ENCODE data around the gene BABAM2. TPM values are rescaled to one million over a fixed set of nuclear protein-coding genes. Genes with fewer than 3 reads are reported as not detected.

The BABAM2 gene
- total and polyA plus RNA-seq, 10 of the 15 experiments (the other 5 are each of a cell fraction or from before 2014, with no cell fraction given), result 30.7 to 59.9 (median 44.5) TPM

DNA sequence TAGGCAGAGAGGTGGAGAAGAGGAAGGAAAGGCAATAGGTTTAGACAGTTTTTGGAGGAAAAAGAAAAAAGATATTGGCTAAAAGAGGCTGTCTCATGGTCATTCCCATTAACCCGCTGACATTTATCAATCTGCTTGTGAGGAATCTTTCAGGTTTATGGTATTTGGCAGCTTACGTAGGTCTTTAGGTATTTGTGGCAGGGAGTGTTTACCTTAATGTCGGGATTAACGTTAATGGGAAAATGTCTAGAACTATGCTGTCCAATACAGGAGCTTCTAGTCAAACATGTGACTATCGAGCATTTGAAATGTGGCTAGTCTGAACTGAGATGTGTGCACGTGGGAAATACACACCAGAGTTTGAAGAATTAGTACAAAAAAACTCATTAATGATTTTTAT lies 144.2 kb downstream of the BABAM2 start:
- intact Hi-C loops (cut with micrococcal nuclease; ENCODE audit: unreplicated experiment), result no loop called here
- ChIA-PET RAD21 (ENCODE audit: unreplicated experiment) (no interaction called here), CTCF (no interaction called here), SMC1A (ENCODE audit: uncharacterized antibody, unreplicated experiment) (interaction anchor here (0.5 to 0.7 kb wide), 2 partner anchors 295 to 1807 kb away, joined by 3 to 5 read pairs; no protein-coding TSS in a partner anchor), POLR2A (no interaction called here)
- DNase-seq (ENCODE audit: low read depth, low spot score) (no peak), FAIRE-seq (no peak), ATAC-seq (no peak)
- no peaks in the 10 kb centered on the region for H4K20me1 ChIP-seq (ENCODE audit: control insufficient read depth, insufficient read depth)
- no peak overlapping the region for H3K9ac ChIP-seq (ENCODE audit: control insufficient read depth, insufficient read depth, low read length)
- H3K79me2 ChIP-seq (ENCODE audit: control insufficient read depth, insufficient read depth, low read length), result no peaks in the 10 kb centered on the region
- no peaks in the 10 kb centered on the region for H3K36me3 ChIP-seq (ENCODE audit: control insufficient read depth in 2 of 2, insufficient read depth in 2 of 2, low read length in 1 of 2)
- H3K4me3 ChIP-seq, result no peak overlapping the region
- in situ Hi-C loops (cut with MboI), result no loop called here
- H3K27me3 ChIP-seq (replicated peaks in 1 of 2; ENCODE audit: control insufficient read depth in 2 of 2, insufficient read depth in 2 of 2, low read length in 1 of 2), result no peaks in the 10 kb centered on the region
- H3K9me3 ChIP-seq (replicated peaks; ENCODE audit: control insufficient read depth, insufficient read depth, low read length), result no peaks in the 10 kb centered on the region
- no peak overlapping the region for H2AFZ ChIP-seq (ENCODE audit: control insufficient read depth, low read depth, low read length)
- H3K4me2 ChIP-seq (ENCODE audit: control insufficient read depth, insufficient read depth), result no peak overlapping the region
- H3K27ac ChIP-seq (ENCODE audit: control insufficient read depth, insufficient read depth), result no peak overlapping the region
- no peaks in the 10 kb centered on the region for H3K4me1 ChIP-seq (ENCODE audit: control insufficient read depth, insufficient read depth, low read length)
- no TSS peak for BruUV-seq (replicated peaks)
- 92% methylated on average over 6 of the region's 6 CpGs for WGBS (ENCODE audit: insufficient coverage, insufficient replicate concordance, low lambda C conversion rate, missing lambda C conversion rate)
- TF ChIP-seq SMAD1 (IDR thresholded peaks at IDR 0.05; ENCODE audit: low read depth, partially characterized antibody) (no peak), RBBP5 (conservative IDR thresholded peaks at IDR 0.05) (no peak), IKZF1 (conservative IDR thresholded peaks at IDR 0.05) (no peak), YY1 (IDR thresholded peaks at IDR 0.05; ENCODE audit: low read depth, low read length) (no peak), CTCF (IDR thresholded peaks at IDR 0.05 in 2 of 3, conservative IDR thresholded peaks at IDR 0.05 in 1 of 3; ENCODE audit: control insufficient read depth in 2 of 3, extremely low read depth in 1 of 3, insufficient read depth in 1 of 3, low read depth in 3 of 3, low read length in 3 of 3) (no peak), ZBED1 (IDR thresholded peaks at IDR 0.05; ENCODE audit: borderline replicate concordance) (no peak), ZSCAN29 (IDR thresholded peaks at IDR 0.05) (no peak), RB1 (IDR thresholded peaks at IDR 0.05; ENCODE audit: borderline replicate concordance) (no peak), TAF1 (IDR thresholded peaks at IDR 0.05; ENCODE audit: borderline replicate concordance, low read depth, low read length) (no peak), MLLT1 (IDR thresholded peaks at IDR 0.05) (no peak)
- TF ChIP-seq, protein P1, sequence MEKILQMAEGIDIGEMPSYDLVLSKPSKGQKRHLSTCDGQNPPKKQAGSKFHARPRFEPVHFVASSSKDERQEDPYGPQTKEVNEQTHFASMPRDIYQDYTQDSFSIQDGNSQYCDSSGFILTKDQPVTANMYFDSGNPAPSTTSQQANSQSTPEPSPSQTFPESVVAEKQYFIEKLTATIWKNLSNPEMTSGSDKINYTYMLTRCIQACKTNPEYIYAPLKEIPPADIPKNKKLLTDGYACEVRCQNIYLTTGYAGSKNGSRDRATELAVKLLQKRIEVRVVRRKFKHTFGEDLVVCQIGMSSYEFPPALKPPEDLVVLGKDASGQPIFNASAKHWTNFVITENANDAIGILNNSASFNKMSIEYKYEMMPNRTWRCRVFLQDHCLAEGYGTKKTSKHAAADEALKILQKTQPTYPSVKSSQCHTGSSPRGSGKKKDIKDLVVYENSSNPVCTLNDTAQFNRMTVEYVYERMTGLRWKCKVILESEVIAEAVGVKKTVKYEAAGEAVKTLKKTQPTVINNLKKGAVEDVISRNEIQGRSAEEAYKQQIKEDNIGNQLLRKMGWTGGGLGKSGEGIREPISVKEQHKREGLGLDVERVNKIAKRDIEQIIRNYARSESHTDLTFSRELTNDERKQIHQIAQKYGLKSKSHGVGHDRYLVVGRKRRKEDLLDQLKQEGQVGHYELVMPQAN (conservative IDR thresholded peaks at IDR 0.05), result no peak
- TF ChIP-seq, protein P2, sequence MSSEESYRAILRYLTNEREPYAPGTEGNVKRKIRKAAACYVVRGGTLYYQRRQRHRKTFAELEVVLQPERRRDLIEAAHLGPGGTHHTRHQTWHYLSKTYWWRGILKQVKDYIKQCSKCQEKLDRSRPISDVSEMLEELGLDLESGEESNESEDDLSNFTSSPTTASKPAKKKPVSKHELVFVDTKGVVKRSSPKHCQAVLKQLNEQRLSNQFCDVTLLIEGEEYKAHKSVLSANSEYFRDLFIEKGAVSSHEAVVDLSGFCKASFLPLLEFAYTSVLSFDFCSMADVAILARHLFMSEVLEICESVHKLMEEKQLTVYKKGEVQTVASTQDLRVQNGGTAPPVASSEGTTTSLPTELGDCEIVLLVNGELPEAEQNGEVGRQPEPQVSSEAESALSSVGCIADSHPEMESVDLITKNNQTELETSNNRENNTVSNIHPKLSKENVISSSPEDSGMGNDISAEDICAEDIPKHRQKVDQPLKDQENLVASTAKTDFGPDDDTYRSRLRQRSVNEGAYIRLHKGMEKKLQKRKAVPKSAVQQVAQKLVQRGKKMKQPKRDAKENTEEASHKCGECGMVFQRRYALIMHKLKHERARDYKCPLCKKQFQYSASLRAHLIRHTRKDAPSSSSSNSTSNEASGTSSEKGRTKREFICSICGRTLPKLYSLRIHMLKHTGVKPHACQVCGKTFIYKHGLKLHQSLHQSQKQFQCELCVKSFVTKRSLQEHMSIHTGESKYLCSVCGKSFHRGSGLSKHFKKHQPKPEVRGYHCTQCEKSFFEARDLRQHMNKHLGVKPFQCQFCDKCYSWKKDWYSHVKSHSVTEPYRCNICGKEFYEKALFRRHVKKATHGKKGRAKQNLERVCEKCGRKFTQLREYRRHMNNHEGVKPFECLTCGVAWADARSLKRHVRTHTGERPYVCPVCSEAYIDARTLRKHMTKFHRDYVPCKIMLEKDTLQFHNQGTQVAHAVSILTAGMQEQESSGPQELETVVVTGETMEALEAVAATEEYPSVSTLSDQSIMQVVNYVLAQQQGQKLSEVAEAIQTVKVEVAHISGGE (CRISPR knock-in tag; IDR thresholded peaks at IDR 0.05), result no peak
- TF ChIP-seq, protein P3, sequence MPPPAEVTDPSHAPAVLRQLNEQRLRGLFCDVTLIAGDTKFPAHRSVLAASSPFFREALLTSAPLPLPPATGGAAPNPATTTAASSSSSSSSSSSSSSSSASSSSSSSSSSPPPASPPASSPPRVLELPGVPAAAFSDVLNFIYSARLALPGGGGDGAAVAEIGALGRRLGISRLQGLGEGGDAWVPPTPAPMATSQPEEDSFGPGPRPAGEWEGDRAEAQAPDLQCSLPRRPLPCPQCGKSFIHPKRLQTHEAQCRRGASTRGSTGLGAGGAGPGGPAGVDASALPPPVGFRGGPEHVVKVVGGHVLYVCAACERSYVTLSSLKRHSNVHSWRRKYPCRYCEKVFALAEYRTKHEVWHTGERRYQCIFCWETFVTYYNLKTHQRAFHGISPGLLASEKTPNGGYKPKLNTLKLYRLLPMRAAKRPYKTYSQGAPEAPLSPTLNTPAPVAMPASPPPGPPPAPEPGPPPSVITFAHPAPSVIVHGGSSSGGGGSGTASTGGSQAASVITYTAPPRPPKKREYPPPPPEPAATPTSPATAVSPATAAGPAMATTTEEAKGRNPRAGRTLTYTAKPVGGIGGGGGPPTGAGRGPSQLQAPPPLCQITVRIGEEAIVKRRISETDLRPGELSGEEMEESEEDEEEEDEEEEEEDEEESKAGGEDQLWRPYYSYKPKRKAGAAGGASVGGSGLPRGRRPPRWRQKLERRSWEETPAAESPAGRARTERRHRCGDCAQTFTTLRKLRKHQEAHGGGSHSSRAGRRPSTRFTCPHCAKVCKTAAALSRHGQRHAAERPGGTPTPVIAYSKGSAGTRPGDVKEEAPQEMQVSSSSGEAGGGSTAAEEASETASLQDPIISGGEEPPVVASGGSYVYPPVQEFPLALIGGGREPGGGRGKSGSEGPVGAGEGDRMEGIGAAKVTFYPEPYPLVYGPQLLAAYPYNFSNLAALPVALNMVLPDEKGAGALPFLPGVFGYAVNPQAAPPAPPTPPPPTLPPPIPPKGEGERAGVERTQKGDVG (CRISPR knock-in tag; IDR thresholded peaks at IDR 0.05), result no peak
